AG08396 (cell line): ENCODE data around the gene DYNLT1.
"Not testable (repeated sequence)": the region's sequence is repeated elsewhere in the genome, so short reads cannot be mapped to it uniquely, and the experiment has no call there.

ENCODE experiments used
- DNase-seq: peaks from one replicate; pipeline ENCODE4 v3.0.0; 2012; ENCODE audit warnings: low spot score, mixed read lengths

Gene DYNLT1

GRCh38 chr6:158663625-158664165 is 19.2 kb upstream of the DYNLT1 start:
- no peak for DNase-seq

- no peak for DNase-seq
Observed at GRCh38 chr6:158662954-158663624, 18.5 kb upstream of the DYNLT1 start.

- DNase-seq, result no peak
Observed at GRCh38 chr6:158662607-158662953, 18.0 kb upstream of the DYNLT1 start.

GRCh38 chr6:158661156-158661685 is 16.7 kb upstream of the DYNLT1 start:
- no peak for DNase-seq

- no peak for DNase-seq
Observed at GRCh38 chr6:158660333-158660754, 15.8 kb upstream of the DYNLT1 start.

DNA sequence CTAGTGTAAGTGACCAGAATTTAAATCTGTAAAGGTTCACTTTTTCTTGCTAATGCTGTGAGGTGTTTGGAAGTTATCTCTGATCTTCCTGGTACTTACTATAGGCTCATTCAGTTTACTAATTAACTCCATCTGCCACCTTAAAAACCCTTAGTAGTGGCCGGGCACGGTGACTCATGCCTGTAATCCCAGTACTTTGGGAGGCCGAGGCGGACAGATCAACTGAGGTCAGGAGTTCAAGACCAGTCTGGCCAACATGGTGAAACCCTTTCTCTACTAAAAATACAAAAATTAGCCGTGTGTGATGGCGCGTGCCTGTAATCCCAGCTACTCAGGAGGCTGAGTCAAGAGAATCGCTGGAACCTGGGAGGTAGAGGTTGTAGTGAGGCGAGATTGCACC is 12.4 kb upstream of the DYNLT1 start:
- not testable (repeated sequence) for DNase-seq

GRCh38 chr6:158655569-158656450 is 11.3 kb upstream of the DYNLT1 start:
- DNase-seq, result no peak

DNA sequence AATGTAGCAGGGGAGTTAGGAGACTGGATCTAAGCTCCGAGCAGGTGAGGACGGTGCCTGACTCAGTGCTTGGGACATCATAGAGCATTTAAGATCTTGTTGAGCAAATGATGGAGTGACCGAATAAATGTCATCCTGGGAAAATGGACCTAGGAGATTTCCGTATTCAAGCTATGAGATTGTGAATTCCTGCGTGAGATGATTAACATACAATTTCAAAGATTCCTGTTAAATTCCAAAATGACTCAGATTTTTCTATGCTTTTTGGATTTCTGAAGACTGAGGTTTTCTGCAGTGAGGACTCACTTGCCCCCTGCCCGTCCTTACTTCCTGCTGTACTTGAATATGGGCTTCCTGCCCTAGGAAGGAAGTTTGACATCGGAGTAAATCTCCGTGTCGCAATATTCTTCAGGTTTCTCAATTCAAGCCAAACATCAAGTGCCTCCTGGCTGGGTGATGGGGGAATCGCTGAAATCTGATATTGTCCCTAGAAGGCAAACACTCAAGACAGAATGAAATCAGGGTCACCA is 10.5 kb upstream of the DYNLT1 start:
- DNase-seq, result no peak

- DNase-seq, result peak; percentile 84
Observed at GRCh38 chr6:158654498-158654897, 10.0 kb upstream of the DYNLT1 start.

- no peak for DNase-seq
Observed at GRCh38 chr6:158653577-158654354, 9.2 kb upstream of the DYNLT1 start.

DNA sequence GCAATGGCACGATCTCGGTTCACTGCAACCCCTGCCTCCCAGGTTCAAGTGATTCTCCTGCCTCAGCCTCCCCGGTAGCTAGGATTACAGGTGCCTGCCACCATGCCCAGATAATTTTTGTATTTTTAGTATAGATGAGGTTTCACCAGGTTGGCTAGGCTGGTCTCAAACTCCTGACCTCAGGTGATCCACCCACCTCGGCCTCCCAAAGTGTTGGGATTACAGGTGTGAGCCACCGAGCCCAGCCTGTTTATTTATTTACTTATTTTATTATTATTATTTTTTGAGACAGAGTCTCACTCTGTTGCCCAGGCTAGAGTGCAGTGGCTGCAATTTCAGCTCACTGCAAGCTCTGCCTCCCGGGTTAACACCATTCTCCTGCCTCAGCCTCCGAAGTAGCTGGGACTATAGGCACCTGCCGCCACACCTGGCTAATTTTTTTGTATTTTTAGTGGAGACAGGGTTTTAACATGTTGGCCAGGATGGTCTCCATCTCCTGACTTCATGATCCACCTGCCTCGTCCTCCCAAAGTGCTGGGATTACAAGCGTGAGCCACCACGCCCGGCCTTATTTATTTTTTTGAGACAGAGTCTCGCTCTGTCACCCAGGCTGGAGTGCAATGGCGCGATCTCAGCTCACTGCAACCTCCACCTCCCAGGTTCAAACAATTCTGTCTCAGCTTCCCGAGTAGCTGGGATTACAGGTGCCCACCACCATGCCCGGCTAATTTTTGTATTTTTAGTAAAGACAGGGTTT is 7.6 kb upstream of the DYNLT1 start:
- DNase-seq, result not testable (repeated sequence)

- DNase-seq, result no peak
Observed at GRCh38 chr6:158649289-158650143, 5.0 kb upstream of the DYNLT1 start, which contains the start of gene SYTL3. Gene SYTL3, plus strand, starts transcription at chr6:158650054. Its CDS starts 13,215 bp downstream, at chr6:158663269.

GRCh38 chr6:158648682-158649131 is 4.2 kb upstream of the DYNLT1 start:
- DNase-seq, result peak; percentile 65

GRCh38 chr6:158647501-158647900 is 3.0 kb upstream of the DYNLT1 start:
- no peak for DNase-seq

DNA sequence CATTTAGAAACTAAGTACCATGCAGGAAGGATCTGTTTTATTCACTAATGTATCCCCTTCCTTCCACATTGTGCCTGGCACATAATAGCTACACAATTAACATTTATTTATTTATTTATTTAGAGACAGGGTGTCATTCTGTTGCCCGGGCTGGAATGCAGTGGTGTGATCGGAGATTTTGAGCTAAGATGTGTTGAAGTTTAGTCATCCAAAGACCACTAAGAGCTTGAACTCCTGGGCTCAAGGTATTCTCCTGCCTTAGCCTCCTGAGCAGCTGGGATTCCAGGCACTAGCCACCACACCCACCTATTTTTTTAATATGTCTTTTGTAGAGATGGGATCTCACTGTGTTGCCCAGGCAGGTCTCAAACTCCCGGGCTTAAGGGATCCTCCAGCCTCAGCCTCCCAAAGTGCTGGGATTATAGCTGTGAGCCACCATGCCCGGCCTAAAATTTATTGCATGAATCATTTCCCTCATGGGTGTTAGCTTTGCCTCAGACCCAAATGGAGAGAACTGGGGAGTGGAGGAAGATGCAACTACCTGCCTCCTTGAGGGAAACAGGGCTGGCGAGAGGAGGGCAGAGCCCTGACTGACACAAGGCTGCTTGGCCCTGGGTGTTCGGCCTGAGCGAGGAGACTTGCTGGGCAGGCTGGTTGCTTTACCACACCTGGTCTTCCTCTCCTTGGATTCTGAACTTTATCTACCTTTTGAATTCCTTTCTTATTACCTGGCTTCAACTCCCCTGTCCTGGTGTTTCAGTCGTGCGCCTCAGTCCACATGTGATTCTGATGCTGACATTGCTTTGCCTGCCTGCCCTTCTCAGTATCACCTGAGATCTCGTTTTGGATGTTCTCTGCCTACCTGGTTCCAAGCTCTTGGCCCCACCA is 1.7 kb upstream of the DYNLT1 start:
- DNase-seq, result no peak

- no peak for DNase-seq
Observed at GRCh38 chr6:158645064-158646022, 800 bp upstream of the DYNLT1 start.

DNA sequence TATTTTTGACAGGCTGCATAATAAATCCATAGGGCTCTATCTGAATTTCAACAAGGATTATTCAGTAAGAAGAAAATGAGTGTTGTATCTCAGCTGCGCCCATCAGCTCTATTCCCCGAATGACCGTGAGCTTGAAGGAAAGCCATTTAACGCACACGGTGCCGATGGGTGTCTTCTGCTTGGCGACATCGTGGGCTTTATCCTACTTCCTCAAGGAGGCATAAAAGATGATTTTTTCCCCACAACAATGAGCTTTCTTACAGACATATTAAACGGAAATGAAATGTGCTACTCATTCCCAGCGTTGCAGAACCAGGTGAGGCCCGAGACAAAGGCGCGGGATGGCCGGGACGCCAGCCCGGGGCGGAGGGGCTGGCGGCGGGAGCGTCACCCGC is 710 bp downstream of the DYNLT1 start:
- no peak for DNase-seq
